LNCaP clone FGC (cell line): Measurements from ENCODE around the gene TTLL12.
A peak's percentile ranks its signal among the peaks of the same experiment; 100 is the strongest.

Experiments used
- DNase-seq: peaks from one replicate; pipeline ENCODE4 v3.0.0-alpha.2; 2011; ENCODE audit warnings: low read depth
- H3K4me3 ChIP-seq: 2 replicates; pipeline ENCODE4 v1.5.1; 2011; ENCODE audit warnings: mild to moderate bottlenecking, low read depth, low read length, control low read depth
- TF ChIP-seq, protein P1 (sequence below): IDR thresholded peaks from 2 replicates; pipeline ENCODE4 v1.5.1; 2012; ENCODE audit warnings: mild to moderate bottlenecking; ENCODE audit not compliant: control insufficient read depth, insufficient read depth; ENCODE audit errors: extremely low read depth

The TTLL12 gene

GRCh38 chr22:43230971-43231723 is 44.2 kb upstream of the TTLL12 start:
- TF ChIP-seq, protein P1, sequence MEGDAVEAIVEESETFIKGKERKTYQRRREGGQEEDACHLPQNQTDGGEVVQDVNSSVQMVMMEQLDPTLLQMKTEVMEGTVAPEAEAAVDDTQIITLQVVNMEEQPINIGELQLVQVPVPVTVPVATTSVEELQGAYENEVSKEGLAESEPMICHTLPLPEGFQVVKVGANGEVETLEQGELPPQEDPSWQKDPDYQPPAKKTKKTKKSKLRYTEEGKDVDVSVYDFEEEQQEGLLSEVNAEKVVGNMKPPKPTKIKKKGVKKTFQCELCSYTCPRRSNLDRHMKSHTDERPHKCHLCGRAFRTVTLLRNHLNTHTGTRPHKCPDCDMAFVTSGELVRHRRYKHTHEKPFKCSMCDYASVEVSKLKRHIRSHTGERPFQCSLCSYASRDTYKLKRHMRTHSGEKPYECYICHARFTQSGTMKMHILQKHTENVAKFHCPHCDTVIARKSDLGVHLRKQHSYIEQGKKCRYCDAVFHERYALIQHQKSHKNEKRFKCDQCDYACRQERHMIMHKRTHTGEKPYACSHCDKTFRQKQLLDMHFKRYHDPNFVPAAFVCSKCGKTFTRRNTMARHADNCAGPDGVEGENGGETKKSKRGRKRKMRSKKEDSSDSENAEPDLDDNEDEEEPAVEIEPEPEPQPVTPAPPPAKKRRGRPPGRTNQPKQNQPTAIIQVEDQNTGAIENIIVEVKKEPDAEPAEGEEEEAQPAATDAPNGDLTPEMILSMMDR = peak; percentile 94
- peak; percentile 37 for DNase-seq
- H3K4me3 ChIP-seq = no peak overlapping the region

DNA sequence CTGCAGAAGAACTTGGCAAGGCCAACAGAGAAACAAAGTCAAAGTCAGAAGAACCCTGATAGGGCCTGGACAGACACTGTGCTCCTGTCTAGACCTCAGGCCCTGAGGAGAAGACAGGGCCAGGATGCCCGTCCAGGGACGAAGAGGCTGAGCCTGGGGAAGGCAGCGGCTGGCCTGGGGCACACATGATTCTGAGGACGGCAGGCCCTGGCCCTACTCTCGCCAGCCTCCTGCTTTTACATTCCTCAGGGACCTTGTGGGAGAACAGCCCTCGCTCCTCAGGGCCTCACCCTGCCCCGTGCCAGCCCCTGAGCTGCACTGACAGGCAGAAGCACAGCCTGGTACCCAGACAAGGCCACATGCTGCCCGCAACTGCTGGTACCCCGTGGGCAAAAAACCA is 43.6 kb upstream of the TTLL12 start:
- TF ChIP-seq, protein P1 = no peak
- H3K4me3 ChIP-seq = no peak overlapping the region
- DNase-seq = no peak

DNA sequence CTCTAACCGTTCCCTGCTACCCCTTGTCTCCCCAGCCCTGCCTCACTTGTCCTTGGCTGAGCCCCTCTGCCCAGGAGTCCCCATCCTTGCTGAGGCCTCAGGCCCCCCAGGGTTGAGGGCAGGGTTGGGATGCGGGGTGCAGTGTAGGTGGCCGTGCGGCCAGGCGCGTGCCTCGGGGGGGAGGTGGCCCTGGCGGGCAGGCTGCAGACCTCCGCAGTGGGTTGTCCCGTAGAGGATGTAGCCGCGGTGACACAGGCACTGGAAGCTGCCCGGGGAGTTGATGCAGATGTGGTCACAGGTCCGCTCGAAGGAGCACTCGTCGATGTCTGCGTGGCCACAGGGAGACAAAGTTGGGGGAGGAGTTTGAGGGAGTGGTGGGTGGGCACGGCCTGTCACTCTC is 41.9 kb upstream of the TTLL12 start:
- TF ChIP-seq, protein P1 = no peak
- DNase-seq = no peak
- no peak overlapping the region for H3K4me3 ChIP-seq

- no peak overlapping the region for H3K4me3 ChIP-seq
- DNase-seq = no peak
- TF ChIP-seq, protein P1 = 0 out of 2 replicates have a peak, but pooled peaks have one; percentile 18
These were observed 41.4 kb upstream of the TTLL12 start for GRCh38 chr22:43228330-43228729.

GRCh38 chr22:43227239-43227630 is 40.3 kb upstream of the TTLL12 start:
- H3K4me3 ChIP-seq = no peak overlapping the region
- TF ChIP-seq, protein P1 = no peak
- DNase-seq = no peak

DNA sequence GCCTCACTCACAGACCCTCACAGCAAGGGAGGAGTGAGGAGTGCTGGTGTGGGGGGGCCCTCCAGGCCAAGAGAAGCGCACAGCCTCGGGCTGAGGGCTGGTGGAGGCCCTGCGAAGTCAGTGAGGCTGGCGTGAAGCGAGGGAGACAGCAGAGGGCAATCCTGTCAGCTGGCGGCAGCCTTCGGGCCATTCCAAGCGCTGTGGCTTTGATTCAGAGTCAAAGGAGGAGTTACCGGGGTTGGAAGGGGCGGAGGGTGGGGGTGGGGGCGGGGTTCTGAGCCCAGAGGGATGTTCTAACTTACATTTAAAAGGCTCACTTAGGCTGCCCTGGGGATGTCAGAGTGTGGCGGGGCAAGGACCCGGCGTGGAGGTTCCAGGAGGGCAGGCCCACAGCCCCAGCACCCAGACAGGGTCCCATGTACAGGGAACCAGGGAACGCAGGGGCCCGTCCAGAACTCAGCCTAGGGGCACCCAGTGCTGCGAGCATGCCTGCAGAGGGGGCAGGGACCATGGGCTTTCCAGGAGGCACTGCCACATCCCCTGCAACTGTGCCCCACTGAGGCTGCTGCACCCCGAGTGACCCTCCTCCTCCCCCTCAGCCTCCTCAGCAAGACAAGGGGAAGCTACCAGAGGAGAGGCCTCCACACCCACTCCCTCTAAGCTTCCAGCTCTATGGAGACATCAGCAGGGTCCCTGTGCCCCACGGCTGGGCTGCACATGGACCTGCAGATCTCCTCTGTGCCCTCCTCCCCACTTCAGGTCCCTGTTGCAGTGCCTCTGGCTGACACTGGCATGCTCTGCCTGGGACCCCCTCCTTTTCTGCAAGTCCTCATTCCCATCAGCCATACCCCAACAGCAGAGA is 39.7 kb upstream of the TTLL12 start:
- TF ChIP-seq, protein P1 = no peak
- no peak for DNase-seq
- H3K4me3 ChIP-seq = no peak overlapping the region
